Activated T-cell treated with anti-CD3 and anti-CD28 coated beads for 1 hour (primary cell): ENCODE data around the gene RHOBTB1.
"Not testable (repeated sequence)": the region's sequence is repeated elsewhere in the genome, so short reads cannot be mapped to it uniquely, and the experiment has no call there.

ENCODE experiments used
- DNase-seq: peaks from one replicate; pipeline ENCODE4 v3.0.0-alpha.2; 2020; ENCODE audit warnings: low read depth

RHOBTB1 gene, protein sequence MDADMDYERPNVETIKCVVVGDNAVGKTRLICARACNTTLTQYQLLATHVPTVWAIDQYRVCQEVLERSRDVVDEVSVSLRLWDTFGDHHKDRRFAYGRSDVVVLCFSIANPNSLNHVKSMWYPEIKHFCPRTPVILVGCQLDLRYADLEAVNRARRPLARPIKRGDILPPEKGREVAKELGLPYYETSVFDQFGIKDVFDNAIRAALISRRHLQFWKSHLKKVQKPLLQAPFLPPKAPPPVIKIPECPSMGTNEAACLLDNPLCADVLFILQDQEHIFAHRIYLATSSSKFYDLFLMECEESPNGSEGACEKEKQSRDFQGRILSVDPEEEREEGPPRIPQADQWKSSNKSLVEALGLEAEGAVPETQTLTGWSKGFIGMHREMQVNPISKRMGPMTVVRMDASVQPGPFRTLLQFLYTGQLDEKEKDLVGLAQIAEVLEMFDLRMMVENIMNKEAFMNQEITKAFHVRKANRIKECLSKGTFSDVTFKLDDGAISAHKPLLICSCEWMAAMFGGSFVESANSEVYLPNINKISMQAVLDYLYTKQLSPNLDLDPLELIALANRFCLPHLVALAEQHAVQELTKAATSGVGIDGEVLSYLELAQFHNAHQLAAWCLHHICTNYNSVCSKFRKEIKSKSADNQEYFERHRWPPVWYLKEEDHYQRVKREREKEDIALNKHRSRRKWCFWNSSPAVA

DNA sequence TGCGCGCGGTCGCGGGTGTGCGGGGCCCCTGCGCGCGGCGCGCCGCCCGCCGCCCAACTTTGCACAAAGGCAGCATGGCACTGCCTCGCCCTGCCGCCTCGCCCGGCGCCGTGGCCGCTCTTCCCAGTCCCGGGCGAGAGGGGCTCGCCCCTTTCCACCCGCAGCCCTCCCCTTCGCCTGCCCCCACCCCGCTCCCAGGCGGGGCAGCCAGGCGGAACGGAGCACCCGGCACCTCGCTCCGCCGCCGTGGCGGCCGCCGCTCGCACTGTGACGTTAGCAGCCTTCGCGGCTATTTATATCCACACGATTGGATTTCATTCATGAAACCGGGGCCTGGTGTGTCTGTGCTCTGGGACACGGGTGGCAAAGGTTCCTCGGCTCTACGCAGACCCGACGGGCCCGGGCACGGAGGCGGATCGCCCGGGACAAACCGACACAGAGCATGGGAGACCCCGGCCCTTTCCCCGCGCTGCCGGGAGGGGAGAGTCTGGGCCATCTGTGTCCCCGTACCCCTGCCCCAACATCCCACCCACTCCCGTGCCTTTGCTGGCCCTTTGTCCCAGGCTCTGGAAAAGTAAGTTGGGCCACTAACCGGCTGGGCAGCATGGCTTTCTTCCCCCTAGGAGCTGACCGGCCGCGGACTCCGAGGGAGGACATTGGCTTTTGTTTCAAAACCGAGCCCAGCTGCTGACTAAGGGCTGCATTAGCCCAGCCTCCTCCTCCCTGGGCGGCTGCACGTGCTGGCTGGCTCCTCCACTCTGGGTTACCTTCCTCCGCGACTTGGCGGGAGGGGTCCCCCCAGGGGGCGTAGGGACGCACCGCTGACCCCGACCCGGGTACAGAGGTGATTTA is at the start of gene RHOBTB1:
Gene RHOBTB1, minus strand, starts transcription at position 128 of the 852 bp plus-strand sequence. CDS start 32,643 bp downstream, outside the sequence.
- no peak for DNase-seq

DNA sequence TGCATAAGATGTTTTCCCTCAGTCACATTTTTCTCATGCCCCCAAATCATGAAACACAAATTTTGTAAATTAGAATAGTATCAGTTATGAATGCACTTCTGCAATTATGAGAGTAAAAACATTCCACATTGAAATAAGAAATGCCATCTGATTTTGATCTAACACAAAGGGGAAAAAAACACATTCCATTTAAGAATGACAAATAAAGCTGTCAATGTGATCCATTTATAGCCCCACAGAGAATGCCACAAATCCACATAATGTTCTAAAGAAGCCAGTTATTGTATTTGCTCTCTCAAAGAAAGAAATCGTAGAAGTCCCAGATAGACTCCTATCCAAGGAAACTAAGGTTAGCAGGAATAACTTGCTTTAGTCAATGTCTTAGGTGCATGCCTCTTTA is 48.7 kb upstream of the RHOBTB1 start:
- DNase-seq = no peak

DNA sequence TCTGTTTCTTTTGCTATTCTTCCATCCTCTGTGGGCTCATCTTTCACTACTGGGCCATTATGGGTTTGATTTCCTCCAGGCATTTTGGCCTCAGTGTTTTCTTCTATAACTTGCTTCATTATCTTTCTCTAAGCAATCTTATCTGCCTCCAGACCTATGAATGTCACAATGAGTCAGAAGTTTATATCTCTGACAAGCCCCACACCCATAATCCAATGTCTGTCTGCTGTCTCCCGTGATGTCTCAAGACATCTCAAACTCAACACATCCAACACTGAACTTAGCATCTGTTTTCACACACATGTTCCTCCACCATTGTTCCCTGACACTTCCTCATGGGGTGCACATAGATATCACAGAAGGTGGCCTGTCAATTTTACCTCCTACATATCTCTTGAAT is 46.7 kb upstream of the RHOBTB1 start:
- DNase-seq = no peak

DNA sequence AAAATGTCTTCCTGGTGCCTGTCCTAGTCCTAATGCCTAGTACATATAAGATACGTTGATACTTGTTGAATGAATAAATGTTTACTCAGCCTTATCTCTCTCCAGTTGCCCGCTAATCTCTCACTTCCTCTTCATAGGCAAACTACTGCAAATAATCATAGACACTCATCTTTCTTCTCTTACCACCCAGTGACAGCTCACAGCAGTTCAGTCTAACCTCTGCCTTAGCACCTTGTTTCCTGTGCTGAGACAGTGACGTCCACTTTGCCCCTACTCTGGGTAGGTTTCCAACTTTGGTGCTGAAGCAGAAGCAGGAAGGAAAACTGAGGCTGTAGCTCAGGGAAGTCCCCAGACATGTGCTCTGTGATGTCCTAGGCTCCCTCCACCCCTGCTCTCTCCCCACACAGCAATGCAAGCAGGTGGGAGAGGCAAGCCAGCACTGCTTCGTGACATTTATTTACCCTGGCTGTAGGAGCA is 45.5 kb upstream of the RHOBTB1 start:
- no peak for DNase-seq

DNA sequence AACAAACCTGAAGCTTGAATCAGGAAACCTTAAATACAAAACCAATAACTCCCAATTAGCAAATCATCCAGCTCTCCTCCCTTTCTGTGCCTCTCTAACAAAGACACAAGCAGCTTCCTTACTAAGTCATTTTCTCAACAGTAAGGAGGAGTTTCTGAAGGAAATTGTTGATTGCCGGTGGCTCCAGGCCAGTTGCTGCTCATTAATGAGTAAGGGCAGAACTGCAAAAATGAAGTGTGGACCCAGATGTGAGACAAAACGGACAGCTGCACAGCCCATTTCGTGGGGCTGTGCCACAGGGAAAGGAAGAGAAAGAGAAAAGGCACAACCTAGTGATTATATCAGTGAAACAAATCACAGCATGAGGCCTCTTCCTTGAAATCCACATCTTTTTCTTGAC is 42.8 kb upstream of the RHOBTB1 start:
- no peak for DNase-seq

DNA sequence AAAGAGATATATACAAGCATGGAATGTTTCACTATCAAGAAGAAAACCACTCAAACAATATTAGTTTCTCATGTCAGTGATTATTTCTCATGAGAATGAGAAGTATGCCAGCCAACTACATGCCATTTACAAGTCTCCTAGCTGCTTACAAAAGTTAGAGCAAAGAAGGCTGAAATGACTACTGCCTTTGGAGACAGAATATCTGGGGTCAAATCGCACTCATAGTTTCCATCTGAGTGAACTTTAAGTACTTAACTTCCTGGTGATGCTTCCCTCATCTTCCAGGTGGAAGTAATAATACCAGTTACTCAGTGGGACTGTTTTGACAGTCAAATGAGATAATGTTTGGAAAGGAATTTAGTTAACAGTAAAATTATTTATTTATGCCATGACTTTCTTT is 42.0 kb upstream of the RHOBTB1 start:
- no peak for DNase-seq

DNA sequence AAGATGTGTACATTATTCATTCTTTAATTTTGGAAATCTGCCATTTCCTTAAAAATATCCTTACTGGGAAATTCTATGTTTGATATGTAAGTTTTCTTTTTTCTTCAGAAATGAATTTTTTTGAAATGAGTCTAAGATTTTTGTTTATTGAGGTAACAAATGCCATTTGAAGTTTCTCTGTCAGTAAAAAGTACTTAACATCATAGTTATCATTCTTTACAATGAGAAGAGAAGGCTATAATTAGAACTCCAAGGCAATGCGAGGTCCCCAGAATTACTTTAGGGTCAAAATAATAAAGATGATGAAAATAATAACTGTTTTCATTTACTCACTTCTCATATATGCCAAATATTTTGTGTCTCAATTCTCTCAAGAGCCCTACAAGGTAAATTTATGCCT is 37.0 kb upstream of the RHOBTB1 start:
- no peak for DNase-seq

DNA sequence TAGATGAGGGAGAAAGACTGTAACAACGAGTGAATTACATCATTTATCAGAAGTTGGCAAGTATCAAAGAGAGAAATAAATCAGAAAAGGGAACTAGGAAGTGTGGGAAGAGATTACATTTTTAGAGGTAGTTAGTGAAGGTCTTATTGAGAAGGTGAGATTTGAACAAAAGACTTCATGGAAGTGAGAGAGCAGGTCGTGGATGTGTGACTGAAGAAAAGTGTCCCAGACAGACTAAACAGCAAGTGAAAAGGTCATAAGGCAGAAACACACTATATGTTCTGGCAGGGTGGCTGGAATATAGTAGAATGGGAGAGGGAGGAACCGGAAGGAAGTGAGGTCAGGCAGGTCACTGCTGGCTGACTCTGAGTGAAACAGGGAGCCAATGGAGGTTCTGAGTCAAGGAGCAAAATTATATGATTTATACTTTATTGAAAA is 35.7 kb upstream of the RHOBTB1 start:
- no peak for DNase-seq

DNA sequence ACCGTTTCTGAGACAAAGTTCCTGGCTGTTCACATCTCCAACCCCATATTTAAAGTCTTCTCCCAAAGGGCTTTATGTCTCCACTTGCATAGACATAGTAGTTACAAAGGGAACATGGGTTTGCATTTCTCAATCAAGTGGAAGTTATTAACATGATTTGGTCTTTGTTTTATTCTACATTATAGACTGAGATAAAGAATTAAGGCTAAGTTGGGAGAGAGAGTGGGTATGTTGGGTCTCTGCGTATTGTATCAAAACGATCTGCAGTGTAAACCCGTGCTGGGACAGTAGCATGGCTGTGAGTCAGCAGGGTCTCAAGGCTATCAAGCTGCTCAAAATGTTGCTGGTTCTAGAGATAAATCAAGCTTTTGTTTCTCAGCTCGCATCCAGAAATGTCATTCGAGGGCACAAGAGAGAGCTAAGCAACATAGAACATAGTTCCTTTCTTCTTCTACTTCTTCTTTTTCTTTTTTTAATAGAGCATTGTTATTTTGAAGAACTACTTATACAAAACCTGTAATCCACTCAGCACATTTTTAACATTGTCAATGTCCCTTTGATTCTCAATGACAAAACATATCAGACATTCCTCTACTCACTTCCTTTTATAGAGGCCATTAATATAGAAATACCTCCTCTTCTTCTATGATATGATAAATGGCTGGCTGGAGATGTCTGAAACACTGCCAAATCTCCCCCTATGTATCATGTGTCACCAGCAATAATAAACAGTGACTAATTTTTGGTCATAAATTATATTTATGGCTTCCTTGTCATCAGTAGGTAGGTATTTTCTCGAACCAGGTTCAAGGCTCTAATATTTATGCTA is 34.5 kb upstream of the RHOBTB1 start:
- no peak for DNase-seq

DNA sequence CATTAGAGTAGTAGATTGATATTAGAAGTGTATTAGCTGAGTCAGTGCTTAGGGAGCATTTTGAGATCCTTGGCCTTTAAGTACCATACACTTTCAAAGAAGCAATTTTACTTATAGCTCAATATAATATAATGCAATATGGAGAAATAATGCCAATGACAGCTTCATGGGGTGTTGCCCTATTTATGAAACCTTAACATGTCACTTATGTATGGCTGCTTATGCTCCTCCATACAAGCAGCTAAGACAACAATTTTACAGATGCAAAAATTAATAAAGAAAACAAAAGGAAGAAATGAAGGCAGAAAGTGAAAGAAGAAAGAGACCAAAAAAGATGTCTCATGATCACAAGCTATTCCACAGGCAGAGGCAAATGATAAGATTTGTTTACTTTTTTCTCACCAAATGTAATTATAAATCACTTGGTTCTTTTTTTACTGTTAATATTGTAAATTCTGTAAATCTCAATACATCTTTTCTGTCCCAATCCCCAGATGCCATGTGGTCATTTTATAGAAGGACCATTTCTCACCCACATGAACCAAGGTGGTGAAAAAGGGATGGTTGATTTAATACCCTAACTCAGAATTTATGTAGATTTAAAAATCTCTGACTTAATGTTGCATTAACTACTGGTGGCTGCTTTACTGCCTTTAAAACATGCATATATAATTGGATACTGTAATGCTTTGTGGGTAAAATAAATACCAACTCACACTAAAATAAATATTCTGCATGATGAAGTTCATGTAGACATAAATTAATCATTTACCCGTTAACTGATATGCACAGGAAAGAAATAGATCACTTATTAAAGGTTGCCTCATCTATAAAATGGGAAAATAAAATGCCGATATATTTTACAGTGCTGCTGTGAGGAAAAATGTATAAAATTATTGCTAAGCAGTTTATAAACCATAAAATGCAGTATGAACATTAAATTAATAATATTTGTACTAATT is 33.5 kb upstream of the RHOBTB1 start:
- DNase-seq = no peak

DNA sequence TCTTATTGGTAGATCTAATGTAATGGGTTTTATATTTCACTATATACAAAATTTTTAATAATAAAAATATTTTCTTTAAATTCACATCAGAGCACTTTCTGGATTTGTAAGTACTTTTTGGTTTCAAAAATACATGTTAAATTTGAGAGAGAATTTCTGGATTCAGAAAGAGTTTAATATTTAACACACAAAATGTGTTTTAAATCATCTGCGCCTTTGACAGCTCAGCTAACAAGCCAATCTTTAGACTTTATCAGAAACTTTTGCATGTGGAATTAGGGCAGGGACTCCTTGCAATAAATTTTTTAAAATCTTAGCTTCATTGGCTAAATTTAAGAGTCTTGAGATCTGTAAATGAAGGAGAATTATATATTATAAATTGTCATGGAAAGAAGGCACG is 32.7 kb upstream of the RHOBTB1 start:
- DNase-seq = no peak

DNA sequence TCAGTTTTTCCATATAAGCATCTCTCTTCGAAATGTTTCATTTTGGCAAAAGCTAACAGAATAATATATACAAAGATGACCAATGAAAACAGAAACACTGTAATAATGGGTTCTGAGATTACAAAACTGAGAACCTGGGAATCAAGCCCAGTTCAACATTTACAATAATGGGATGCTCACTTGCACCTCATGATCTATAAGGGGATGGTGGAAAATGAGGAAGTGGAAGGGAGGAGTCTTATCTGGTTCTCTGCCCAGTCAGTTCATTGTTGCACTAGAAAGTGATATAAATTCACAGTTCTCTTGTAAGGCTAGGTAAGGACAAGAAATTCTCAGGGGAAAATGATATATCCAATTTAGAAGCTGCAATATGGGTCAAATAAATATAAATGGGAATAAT is 31.7 kb upstream of the RHOBTB1 start:
- DNase-seq = no peak

DNA sequence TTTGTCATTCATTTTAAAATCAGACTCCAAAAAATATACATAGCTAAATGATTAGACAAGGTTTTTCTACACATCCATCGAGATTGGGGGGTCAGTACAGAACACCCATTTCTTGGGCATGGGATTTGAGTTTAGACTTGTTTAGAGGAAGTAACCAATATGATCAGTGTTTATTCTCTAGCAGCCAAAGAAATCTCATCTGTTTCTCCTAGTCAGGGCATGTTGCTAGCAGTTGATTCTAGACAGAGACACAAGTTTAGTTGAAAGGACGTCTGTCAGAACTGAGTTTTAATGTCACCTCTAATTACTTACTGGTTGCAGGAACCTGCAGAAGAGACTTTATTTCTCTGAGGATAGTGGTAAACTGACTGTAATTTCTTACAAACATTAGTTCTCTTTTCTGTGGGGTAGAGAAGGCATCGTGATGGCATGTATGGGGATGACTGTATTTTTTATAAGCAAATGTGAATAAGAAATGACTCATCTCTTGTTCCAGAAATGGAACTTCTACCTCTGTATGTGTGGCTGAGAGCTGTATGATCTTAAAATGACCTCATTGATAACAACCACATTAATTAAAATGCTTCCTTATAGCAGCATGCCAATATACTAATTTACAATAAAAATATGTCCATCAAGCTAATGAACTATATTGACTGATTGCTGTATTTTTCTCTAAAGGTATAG is 30.6 kb upstream of the RHOBTB1 start:
- DNase-seq = no peak

DNA sequence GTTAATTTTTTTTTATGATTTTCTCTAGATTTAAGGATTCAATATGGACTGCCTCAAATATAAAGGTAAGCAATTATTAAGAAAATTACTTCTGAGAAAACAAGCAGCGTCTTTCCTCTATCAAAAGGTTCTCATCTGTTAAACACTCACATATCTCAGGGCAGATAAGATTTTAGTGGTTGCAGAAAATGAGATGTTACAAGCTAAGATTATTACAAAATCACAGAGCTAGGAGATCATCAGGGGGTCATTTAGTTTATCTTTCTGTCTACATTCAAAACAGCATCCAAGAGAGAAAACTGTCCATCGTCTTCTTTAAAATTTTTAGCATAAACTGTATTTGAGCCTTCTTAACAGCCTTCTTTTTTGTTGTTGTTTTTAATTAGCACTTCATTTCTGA is 29.1 kb upstream of the RHOBTB1 start:
- no peak for DNase-seq

DNA sequence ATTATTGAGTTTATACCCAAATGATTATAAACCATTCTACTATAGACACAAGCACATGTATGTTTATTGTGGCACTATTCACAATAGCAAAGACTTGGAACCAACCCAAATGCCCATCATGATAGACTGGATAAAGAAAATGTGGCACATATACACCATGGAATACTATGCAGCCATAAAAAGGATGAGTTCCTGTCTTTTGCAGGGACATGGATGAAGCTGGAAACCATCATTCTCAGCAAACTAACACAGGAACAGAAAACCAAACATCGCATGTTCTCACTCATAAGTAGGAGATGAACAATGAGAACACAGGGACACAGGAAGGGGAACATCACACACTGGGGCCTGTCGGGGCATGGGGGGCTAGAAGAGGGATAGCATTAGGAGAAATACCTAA is 28.2 kb upstream of the RHOBTB1 start:
- not testable (repeated sequence) for DNase-seq

DNA sequence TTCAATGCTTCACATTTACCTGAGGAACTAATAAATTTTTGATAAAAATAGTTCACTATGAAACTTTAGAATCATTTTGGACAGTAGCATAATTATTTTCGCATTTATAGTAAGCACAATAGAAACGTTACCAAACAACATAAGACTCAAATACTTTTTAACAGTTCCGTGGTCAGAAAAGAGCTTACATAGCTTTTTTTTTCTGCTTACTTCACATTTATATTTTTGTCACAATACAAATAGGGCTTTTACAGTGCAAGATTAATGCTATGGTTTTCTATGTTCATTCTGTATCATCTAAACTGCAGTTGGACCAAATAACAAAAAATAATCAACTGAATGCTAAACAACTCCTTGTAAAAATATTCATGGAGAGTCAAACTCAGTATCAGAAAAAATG is 26.5 kb upstream of the RHOBTB1 start:
- no peak for DNase-seq

DNA sequence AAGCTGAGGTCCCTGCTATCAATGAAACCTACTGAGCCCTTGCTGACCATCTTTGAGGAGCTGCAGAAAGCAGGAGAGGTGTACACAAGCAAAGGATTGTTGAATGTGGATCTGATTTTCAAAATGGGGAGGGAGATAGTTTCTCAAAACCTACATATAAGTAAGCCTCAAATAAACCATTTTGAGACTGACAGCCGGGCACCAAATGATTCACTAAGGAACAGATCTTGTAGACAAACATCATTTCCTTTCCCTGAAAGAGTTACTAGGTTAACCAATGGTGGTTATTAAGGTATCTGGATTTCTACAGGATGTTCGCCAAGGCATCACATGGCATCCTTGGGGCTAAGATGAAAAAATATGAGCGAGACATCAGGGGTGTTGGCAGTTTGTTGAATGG is 24.5 kb upstream of the RHOBTB1 start:
- no peak for DNase-seq

DNA sequence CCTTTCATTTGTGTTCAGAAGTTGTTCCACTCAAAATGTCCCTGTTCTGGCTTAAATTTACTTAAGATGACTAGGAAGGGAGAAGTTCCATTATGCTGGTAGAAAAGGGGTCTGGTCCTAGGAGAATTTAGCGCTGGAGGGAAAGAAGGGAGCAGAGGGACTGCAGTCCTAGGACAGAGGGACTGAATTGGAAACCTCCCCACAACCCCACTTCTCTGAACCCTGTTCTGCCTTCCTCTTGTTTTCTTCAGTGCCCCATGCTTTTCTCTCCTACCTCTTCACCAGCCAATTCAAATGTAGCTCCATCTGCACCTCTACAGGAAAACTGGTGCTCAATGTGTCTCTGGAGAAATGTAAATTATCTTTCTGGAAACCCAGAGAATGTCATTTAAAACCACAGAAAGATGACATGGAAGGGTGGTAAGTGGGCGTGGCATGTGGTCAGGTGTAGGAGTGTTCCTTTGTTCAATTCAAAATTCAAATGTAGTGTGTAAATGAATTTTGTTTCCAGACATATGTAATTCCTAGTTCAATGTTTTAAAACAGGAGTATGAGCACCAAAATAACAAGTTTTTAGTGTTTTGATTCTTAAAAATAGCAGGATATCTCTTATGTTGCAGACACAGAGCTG is 24.0 kb upstream of the RHOBTB1 start:
- DNase-seq = no peak

DNA sequence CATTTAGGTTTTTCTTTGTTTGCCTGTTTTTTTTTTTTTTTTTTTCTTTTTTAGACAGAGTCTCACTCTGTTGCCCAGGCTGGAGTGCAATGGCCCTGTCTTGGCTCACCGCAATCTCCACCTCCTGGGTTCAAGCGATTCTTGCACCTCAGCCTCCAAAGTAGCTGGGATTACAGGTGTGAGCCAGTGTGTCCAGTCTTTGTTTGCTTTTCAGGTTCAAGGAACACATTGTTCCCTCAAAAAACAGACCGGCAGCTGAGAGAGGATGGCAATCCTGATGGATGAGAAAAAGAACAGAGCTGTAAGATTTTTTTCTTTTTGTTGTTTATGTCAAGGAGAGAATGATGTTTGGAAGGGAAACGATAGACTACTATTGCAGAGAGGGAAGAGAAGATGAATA is 23.3 kb upstream of the RHOBTB1 start:
- DNase-seq = no peak
